Fibroblast of skin of right biceps (primary cell): Measurements from ENCODE around the gene MRPS7.
A peak's percentile ranks its signal among the peaks of the same experiment; 100 is the strongest.
"Not testable (repeated sequence)": the region's sequence is repeated elsewhere in the genome, so short reads cannot be mapped to it uniquely, and the experiment has no call there.

Source experiments
- DNase-seq: peaks from one replicate; pipeline ENCODE4 v3.0.0-alpha.2; 2013

Gene MRPS7

GRCh38 chr17:75271955-75272847, 10.5 kb downstream of the MRPS7 start:
- peak; percentile 27 for DNase-seq

DNA sequence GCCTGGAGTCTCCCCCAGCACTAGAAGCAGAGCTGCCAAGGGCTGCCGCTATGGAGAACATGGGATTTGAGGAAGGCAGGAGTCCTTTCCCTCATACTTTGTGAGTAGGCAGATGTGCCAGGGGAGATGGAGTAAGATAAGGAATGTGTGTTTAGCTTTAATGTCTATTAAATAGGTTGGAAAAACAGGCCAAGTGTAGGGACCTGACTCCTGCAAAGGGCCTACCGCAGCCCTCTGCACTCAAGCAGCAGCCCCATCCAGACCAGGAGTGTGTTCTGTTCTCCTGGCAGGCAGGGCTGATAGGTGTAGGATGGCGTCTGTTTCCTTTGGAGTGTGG, 11.1 kb downstream of the MRPS7 start:
- no peak for DNase-seq

GRCh38 chr17:75273977-75274708, 12.5 kb downstream of the MRPS7 start:
- peak; percentile 61 for DNase-seq

DNA sequence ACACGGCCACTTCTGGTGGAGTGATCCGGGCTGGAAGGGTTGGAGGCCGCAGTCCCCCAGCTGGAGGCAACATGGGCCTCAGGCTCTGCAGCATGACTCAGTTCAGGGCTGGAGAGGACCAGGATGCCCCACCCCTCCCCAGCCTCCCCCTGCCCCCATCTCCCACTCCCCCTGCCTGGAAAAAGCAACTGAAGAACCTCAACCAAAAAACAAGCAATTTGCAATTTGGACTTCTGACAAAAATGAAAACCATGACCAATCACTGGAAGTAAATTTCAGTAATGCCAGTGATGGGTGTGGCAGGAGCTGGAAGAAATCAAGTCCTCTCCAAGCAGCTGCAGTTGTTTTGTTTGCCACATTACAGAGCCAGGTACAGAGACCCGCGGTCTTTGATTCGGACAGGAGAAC, 16.0 kb downstream of the MRPS7 start:
- DNase-seq = peak; percentile 51

DNA sequence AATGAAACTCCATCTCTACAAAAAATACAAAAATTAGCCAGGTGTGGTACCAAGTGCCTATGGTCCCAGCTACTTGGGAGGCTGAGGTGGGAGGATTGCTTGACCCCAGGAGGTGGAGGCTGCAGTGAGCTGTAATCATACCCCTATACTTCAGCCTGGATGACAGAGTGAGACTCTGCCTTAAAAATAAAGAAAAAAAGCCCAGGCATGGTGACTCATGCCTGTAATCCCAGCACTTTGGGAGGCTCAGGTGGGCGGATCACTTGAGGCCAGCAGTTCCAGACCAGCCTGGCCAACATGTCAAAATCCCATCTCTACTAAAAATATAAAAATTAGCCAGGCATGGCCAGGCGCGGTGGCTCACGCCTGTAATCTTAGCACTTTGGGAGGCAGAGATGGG, 18.5 kb downstream of the MRPS7 start:
- not testable (repeated sequence) for DNase-seq

GRCh38 chr17:75285123-75285522, 23.4 kb downstream of the MRPS7 start:
- no peak for DNase-seq

GRCh38 chr17:75287221-75287620, 25.5 kb downstream of the MRPS7 start:
- no peak for DNase-seq

GRCh38 chr17:75288359-75288758, 26.7 kb downstream of the MRPS7 start:
- no peak for DNase-seq

- DNase-seq = no peak
Measured at GRCh38 chr17:75288770-75289114, 27.1 kb downstream of the MRPS7 start.

DNA sequence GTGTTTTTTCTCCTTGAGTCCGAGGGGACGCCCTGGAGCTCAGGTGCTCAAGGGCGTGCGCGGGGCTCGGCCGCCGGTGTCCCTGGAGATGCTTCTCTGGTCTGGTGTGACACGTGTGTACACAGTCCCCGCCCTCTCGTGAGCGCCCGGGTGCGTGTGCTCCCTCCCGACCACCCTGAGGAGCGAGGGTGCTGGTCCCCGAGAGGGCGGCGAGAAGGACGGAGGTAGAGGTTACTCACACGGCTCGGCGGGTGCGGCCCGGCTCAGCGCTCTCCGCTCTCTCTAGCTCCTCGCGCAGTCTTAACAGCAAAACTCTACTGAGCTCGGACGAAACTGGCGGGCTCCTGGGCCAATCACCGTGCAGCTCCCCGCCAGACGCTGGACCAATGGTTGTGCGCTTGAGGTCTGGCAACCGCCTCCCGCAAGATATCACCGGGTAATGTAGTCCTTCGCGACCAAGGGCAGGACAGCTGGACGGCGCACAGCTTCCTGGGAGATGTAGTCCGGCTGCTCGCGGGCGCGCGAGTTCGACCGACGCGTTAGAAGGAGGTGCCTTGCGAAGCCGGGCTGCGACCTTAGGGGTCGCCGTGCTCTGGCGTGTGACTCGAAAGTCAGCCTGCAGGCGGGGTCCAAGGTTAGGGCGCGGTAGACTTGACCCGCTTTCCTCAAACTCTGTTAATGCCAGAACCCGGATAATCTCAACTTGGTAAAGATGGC, 27.6 kb downstream of the MRPS7 start, which contains the start of gene SLC25A19:
Gene SLC25A19, minus strand, starts transcription at position 319 of the 717 bp plus-strand sequence. CDS start 2,669 bp downstream, outside the sequence.
- DNase-seq = peak; percentile 99

GRCh38 chr17:75289832-75290337, 28.2 kb downstream of the MRPS7 start:
- peak; percentile 52 for DNase-seq

- DNase-seq = not testable (repeated sequence)
Measured at GRCh38 chr17:75292810-75293448, 31.2 kb downstream of the MRPS7 start.

- no peak for DNase-seq
Measured at GRCh38 chr17:75295201-75296158, 33.8 kb downstream of the MRPS7 start.

DNA sequence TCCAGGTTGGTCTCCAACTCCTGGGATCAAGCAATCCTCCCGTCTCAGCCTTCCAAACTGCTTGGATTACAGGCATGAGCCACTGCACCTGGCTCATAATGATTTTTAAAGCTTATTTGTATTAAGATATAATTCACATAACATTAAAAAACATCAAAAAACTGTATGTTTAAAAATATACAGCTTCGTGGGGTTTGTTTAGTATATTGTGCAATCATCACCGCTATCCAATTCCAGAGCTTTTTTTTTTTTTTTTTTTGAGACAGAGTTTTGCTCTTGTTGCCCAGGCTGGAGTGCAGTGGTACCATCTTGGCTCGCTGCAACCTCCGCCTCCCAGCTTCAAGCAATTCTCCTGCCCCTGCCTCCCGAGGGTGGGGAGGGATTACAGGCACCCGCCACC, 38.6 kb downstream of the MRPS7 start:
- no peak for DNase-seq

DNA sequence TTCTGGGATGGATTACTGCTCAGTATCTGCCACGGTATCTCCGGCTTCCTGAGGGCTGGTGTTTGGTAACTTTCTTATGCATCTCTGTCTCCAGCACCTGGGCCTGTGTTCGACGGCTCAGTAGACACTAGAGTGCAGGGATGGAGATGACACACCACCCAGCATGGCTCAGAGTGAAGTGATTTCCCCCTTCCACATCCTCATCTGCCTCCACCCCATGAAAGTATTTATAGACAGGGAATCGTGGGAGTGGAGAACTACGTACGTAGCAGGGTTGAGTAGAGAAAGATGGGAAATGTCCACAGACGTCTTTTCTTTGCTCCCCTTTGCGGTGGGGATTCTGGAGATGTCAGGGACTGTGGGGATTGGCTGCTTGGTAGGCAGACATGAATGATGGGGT, 39.4 kb downstream of the MRPS7 start:
- no peak for DNase-seq

GRCh38 chr17:75301502-75302206, 40.0 kb downstream of the MRPS7 start:
- no peak for DNase-seq

GRCh38 chr17:75307957-75308731, 46.5 kb downstream of the MRPS7 start:
- DNase-seq = no peak

GRCh38 chr17:75308732-75309629, 47.3 kb downstream of the MRPS7 start:
- DNase-seq = no peak
